Right atrium auricular region (tissue), 2 donors: ENCODE measurements around the gene PRR5L. TPM values are rescaled to one million over a fixed set of nuclear protein-coding genes. Genes with fewer than 3 reads are reported as not detected.

Experiments used
- DNase-seq: peaks from one replicate; pipeline ENCODE4 v3.0.0-alpha.2; 2019; ENCODE audit warnings: low spot score
- H3K27ac ChIP-seq, 2 donors: fragments of 200-600 bp; sonication (generic); 1 replicate in 1 of 2; 2 replicates in 1 of 2; pipeline ENCODE4 v1.5.1; 2016 to 2019
- H3K27me3 ChIP-seq, 2 donors: fragments of 200-600 bp; sonication (generic); one replicate each; pipeline versions ENCODE4 v1.5.1 to v1.6.0; 2017 to 2019
- H3K36me3 ChIP-seq: fragments of 200-600 bp; sonication (generic); one replicate; pipeline ENCODE4 v1.5.1; 2016
- H3K4me1 ChIP-seq, 2 donors: fragments of 200-600 bp; sonication (generic); one replicate each; pipeline versions ENCODE4 v1.5.1 to v1.6.0; 2017 to 2019
- H3K4me3 ChIP-seq, 2 donors: fragments of 200-600 bp; sonication (generic); 1 replicate in 1 of 2; 2 replicates in 1 of 2; pipeline ENCODE4 v1.5.1; 2017 to 2019; ENCODE audit warnings: mild to moderate bottlenecking in 1 of 2, moderate library complexity in 1 of 2
- H3K9me3 ChIP-seq, 2 donors: fragments of 200-600 bp; sonication (generic); one replicate each; pipeline ENCODE4 v1.5.1; 2019
- total RNA-seq, 2 donors: library from RNA; depleted of rRNA; stranded (reverse); fragments of >200 nt; gene quantifications; one replicate each; pipeline ENCODE4 v1.1.0, GENCODE V29; 2016
- TF ChIP-seq, protein P1 (sequence below), 2 donors: fragments of 200-600 bp; sonication (generic); IDR thresholded peaks; one replicate each; pipeline ENCODE4 v1.5.1; 2019; ENCODE audit warnings: antibody characterized with exemption in 2 of 2

The PRR5L gene
- total RNA-seq, 2 donors from 2014 or later = 1.3 to 6.8 TPM

GRCh38 chr11:36309779-36310178 lies 13.7 kb downstream of the PRR5L start:
- Histone ChIP-seq H3K4me3 (no peak overlapping the region), H3K27me3 (no peaks in the 10 kb centered on the region), H3K4me1 (no peaks in the 10 kb centered on the region), H3K36me3 (no peaks in the 10 kb centered on the region), H3K27ac (no peak overlapping the region), H3K9me3 (no peaks in the 10 kb centered on the region)
- no peak for DNase-seq
- TF ChIP-seq, protein P1, sequence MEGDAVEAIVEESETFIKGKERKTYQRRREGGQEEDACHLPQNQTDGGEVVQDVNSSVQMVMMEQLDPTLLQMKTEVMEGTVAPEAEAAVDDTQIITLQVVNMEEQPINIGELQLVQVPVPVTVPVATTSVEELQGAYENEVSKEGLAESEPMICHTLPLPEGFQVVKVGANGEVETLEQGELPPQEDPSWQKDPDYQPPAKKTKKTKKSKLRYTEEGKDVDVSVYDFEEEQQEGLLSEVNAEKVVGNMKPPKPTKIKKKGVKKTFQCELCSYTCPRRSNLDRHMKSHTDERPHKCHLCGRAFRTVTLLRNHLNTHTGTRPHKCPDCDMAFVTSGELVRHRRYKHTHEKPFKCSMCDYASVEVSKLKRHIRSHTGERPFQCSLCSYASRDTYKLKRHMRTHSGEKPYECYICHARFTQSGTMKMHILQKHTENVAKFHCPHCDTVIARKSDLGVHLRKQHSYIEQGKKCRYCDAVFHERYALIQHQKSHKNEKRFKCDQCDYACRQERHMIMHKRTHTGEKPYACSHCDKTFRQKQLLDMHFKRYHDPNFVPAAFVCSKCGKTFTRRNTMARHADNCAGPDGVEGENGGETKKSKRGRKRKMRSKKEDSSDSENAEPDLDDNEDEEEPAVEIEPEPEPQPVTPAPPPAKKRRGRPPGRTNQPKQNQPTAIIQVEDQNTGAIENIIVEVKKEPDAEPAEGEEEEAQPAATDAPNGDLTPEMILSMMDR (IDR thresholded peaks at IDR 0.05) = no peak

- DNase-seq = no peak
- Histone ChIP-seq H3K4me1 (no peaks in the 10 kb centered on the region), H3K36me3 (no peaks in the 10 kb centered on the region), H3K27me3 (no peaks in the 10 kb centered on the region), H3K9me3 (no peaks in the 10 kb centered on the region), H3K4me3 (no peak overlapping the region), H3K27ac (no peak overlapping the region)
- TF ChIP-seq, protein P1 (IDR thresholded peaks at IDR 0.05) = no peak
These were observed 16.0 kb downstream of the PRR5L start for GRCh38 chr11:36311926-36312595.

DNA sequence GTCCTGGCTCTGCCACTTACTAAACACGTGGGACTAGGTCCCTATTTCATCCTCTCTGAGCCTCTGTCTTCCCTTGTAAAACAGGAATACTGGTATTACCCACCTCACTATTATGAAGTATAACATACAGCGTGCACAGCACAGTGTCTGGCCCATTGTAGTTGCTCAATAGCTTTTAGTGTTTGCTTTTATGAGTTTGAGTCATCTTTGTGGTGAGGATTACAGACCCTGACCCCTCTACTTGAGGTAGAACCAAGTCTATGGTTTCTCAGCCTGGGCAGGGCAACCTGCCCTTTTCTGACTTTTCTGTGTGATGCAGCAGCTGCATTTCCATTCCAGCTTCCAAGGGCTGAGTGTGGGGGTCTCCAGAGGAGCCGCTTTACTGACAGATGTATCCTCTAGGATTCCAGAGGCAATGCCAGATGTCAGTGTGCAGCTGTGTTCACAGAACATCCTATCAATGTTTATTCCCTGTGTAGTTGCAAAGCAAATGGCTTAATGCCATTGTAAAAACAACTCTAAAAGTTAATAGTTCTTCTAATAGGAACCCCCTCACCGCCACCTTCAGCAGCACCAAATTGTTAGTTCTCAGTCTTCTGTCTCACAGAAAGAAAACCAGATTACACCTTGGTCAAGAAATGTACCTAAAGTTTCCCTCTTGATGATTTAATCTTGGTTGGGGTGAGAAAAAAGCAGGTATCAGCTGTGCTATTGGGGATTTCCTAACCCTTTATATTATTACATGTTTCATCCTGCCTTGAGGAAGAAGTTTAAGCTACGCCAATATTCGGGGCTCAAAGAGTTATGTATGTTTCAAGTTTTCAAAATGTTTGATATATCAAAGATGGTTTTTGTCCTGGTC lies 16.8 kb downstream of the PRR5L start:
- H3K4me3 ChIP-seq = no peak overlapping the region
- H3K9me3 ChIP-seq = no peaks in the 10 kb centered on the region
- no peaks in the 10 kb centered on the region for H3K27me3 ChIP-seq
- no peak for DNase-seq
- no peaks in the 10 kb centered on the region for H3K4me1 ChIP-seq
- no peaks in the 10 kb centered on the region for H3K36me3 ChIP-seq
- H3K27ac ChIP-seq = no peak overlapping the region
- TF ChIP-seq, protein P1 (IDR thresholded peaks at IDR 0.05) = no peak

GRCh38 chr11:36313750-36314433 lies 17.8 kb downstream of the PRR5L start:
- no peak for DNase-seq
- TF ChIP-seq, protein P1 (IDR thresholded peaks at IDR 0.05) = no peak
- no peak overlapping the region for H3K4me3 ChIP-seq
- H3K27ac ChIP-seq = no peak overlapping the region
- no peaks in the 10 kb centered on the region for H3K36me3 ChIP-seq
- no peaks in the 10 kb centered on the region for H3K4me1 ChIP-seq
- H3K27me3 ChIP-seq = no peaks in the 10 kb centered on the region
- H3K9me3 ChIP-seq = no peaks in the 10 kb centered on the region

- Histone ChIP-seq H3K36me3 (no peaks in the 10 kb centered on the region), H3K27ac (no peak overlapping the region), H3K4me3 (no peak overlapping the region), H3K4me1 (no peaks in the 10 kb centered on the region), H3K9me3 (no peaks in the 10 kb centered on the region), H3K27me3 (no peaks in the 10 kb centered on the region)
- TF ChIP-seq, protein P1 (IDR thresholded peaks at IDR 0.05) = no peak
- DNase-seq = no peak
These were observed 18.3 kb downstream of the PRR5L start for GRCh38 chr11:36314434-36314767.
